Measurements from ENCODE around the gene MSLN.
A peak's percentile ranks its signal among the peaks of the same experiment; 100 is the strongest.

The MSLN gene

DNA sequence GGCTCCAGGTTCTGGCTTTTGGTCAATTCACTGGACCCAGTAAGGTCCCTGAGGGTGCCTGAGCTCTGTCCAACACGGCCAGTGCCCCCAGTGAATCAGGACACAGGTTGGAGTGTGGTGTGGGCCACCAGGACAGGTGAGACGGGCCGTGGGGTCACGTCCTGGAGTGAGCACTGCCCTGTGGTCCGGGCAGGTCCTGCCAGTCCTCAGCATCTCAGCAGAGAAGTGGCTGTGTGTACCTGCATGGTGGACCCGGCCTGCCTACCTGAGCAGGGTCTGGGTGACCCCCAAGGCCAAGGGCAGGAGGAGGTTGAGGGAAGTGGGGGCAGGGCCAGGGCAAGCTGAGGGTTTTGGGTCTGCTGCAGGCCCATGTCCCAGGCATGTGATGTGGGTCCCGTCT, 41.9 kb downstream of the MSLN start:
- TF ChIP-seq, protein P1, sequence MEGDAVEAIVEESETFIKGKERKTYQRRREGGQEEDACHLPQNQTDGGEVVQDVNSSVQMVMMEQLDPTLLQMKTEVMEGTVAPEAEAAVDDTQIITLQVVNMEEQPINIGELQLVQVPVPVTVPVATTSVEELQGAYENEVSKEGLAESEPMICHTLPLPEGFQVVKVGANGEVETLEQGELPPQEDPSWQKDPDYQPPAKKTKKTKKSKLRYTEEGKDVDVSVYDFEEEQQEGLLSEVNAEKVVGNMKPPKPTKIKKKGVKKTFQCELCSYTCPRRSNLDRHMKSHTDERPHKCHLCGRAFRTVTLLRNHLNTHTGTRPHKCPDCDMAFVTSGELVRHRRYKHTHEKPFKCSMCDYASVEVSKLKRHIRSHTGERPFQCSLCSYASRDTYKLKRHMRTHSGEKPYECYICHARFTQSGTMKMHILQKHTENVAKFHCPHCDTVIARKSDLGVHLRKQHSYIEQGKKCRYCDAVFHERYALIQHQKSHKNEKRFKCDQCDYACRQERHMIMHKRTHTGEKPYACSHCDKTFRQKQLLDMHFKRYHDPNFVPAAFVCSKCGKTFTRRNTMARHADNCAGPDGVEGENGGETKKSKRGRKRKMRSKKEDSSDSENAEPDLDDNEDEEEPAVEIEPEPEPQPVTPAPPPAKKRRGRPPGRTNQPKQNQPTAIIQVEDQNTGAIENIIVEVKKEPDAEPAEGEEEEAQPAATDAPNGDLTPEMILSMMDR (IDR thresholded peaks at IDR 0.05; ENCODE audit: low read depth, low read length), result no peak
- H3K4me3 ChIP-seq (ENCODE audit: low read depth, low read length), result no peak overlapping the region

DNA sequence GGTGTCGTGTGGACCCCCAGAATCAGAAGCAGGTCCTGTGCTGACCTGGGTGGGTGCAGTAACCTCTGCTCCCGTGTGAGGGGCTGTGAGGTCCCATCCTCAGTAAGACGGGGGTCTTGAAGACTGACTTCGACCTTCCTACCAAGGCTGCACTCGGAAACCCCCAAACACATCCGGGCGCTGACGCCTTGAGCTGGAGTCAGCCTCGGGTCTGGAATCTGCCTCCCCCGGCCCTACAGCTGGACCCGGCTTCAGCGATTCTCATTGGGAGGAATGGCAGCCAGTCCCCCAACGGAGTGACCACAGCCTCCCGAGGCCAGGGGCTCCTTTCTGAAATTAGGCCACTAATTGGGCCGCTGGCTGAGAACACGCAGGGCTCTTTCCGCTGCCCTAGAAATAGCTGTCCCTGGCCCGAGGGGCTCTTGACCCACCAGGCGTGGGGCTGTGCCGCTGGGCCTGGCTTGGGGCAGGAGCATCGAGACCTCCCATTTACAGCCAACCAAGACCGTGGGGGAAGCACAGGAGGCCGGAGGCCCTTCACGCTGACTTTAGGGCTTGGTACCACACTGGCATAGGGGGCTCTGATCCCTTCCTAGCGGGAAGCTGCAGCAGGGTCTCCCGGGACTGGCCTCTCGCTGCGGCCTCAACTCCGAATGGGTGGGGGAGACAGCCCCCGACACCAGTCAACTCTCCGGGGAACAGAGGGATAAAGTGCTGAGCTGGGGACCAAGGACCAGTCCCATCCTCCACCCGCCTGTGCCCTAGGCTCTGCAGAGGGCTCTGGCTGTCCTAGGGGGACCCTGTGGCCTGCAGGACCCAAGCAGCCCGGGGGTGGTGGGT, 42.6 kb downstream of the MSLN start:
- TF ChIP-seq, protein P1 (IDR thresholded peaks at IDR 0.05; ENCODE audit: low read depth, low read length), result no peak
- H3K4me3 ChIP-seq (ENCODE audit: low read depth, low read length), result no peak overlapping the region

DNA sequence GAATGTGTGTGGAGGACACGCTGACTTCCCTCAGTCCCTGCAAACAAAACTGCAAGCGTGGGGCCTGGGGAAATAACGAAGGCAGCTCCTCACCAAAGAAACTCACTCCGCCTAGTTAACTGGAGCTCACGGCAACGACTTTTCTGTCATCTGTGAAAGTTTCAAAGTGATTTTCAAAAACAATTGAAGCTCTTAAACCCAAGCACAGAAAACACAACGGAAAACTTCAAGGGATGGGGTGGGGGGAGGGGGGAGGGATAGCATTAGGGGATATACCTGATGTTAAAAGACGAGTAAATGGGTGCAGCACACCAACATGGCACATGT, 43.2 kb downstream of the MSLN start:
- TF ChIP-seq, protein P1 (IDR thresholded peaks at IDR 0.05; ENCODE audit: low read depth, low read length), result no peak
- H3K4me3 ChIP-seq (ENCODE audit: low read depth, low read length), result no peak overlapping the region

DNA sequence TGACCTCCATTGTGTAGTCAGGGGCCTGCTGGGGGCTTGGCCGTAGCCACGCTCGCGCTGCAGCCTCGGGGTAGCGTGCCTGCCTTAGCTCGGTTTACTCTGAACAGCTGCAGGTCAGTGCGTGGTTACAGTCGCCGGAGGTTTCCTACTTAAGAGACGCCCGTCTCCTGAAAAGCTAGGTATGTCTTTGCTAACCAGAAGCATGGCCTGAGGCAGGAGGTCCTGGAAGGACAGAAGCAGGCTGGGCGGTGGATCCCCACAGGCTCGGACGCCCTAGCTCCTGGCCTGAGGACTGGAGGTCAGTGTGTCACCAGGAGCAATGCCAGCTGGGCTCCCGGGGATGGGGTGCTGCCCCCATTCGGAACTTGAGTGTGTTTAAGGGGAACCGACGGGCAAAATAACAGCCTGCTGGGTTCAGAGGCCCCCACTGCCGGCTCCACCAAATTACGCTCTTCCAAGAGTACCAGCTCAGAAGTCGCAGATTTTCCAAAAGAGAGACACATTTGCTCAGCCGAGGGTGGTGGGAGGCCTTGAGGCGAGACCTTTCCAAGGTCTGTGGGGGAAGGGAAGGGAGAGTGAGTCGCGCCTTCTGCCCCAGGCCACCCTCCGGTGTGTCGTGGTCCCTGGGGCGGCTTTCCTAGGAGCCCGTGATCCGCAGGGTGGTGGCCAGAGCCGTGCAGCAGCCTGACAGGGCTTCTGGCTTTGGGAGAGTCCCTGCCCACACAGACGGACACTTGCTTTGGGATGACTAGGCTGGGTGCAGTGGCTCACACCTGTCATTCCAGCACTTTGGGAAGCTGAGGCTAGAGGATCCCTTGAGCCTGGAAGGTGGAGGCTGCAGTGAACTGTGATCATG, 43.9 kb downstream of the MSLN start:
- H3K4me3 ChIP-seq (ENCODE audit: low read depth, low read length), result no peak overlapping the region
- TF ChIP-seq, protein P1 (IDR thresholded peaks at IDR 0.05; ENCODE audit: low read depth, low read length), result no peak

DNA sequence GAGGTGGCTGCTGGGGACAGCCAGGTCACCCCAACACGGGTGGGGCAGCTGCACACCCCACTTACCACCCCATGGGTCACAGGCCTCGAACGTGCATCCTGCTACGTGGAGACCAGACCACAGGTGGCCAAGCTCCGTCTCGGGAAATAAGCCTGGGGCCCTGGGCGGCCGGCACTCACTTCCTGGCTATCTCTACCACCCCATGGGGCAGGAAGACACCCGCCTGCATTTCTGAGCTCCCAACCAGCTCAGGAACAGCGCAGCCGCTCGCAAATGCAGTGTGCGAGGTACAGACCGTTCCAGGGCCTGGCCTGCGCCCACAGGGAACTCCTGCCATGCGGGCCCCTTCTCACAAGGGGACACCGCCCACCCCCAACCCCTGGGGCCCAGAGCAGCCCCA, 44.9 kb downstream of the MSLN start:
- TF ChIP-seq, protein P1 (IDR thresholded peaks at IDR 0.05; ENCODE audit: low read depth, low read length), result no peak
- H3K4me3 ChIP-seq (ENCODE audit: low read depth, low read length), result no peak overlapping the region

DNA sequence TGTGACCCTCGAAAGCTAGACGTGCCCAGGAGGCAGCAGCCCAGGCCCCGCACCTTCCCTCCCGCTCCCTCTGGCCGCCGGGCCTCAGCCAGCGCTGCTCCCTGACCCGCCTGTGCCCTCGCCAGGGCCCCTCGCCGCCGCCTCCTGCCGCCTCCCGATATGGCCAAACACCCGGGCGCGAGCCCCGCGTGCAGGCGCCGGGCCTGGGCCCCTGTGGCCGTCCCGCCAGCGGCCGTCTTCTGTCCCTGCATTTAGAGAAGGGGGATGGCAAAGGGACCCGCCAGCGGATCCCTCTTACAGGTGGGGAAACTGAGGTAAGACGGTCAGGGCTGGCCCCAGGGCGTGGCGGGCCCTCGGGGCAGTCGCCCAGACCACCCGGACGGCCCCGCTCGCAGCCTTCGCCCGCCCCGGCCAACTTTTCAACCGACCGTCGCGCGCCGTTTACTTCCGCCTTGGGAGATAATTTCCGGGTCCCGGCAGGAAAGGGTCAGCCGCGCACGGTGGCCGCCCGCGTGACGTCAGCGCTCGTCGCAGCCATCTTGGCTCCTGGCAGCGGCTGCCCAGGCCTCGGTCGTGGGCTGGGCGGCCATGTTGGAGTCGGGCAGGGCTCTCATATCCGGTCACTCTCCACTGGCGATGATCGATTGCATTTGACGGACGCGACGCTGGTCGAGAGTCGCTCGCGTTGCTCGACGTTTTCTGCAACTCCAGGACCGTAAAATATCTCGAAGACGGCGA, 47.0 kb downstream of the MSLN start:
- peak overlapping the region; percentile 84 for H3K4me3 ChIP-seq (ENCODE audit: low read depth, low read length)
- TF ChIP-seq, protein P1 (IDR thresholded peaks at IDR 0.05; ENCODE audit: low read depth, low read length), result no peak

Data from WI38 (cell line).